Mammary epithelial cell (primary cell): Measurements from ENCODE around the gene RRP1.

Source experiments
- EZH2 ChIP-seq: IDR thresholded peaks from 2 replicates; pipeline ENCODE4 v1.6.1; 2012; ENCODE audit warnings: low read length, inconsistent platforms, borderline replicate concordance
- TF ChIP-seq, protein P1 (sequence below), 2 donors: IDR thresholded peaks in 1 of 2; conservative IDR thresholded peaks in 1 of 2; 2 replicates each; pipeline ENCODE4 v1.5.1; 2011 to 2012; ENCODE audit warnings: inconsistent platforms in 2 of 2, low read length in 2 of 2, mild to moderate bottlenecking in 2 of 2, control low read depth in 1 of 2, low read depth in 1 of 2; ENCODE audit not compliant: insufficient read depth in 1 of 2; ENCODE audit errors: extremely low read depth in 1 of 2

DNA sequence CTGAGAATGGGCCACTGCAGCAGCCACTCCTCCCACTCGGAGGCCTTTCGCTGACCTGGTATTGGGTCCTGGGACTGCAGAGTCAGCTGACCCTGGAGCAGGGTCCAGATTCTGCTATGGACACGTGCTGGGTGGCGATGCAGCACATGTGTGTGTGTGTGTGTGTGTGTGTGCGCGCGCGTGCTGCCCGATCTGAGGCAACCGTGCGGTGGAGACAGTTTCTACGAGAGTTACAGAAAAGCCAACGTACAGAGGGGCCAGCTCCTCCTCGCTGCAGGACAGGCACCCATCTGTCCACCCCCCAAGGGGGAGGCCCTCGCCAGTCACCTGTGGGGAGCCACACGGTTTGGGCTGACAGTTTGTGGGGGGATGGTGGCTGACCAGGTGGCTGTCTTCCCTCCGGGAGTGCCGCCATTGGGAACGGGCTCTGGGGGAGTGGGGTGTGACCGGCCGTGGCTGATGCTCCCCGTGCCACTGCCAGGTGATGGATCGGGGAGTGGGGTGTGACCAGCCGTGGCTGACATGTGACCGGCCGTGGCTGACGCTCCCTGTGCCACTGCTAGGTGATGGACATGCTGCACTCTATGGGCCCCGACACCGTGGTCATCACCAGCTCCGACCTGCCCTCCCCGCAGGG lies 37.3 kb upstream of the RRP1 start:
- TF ChIP-seq, protein P1, sequence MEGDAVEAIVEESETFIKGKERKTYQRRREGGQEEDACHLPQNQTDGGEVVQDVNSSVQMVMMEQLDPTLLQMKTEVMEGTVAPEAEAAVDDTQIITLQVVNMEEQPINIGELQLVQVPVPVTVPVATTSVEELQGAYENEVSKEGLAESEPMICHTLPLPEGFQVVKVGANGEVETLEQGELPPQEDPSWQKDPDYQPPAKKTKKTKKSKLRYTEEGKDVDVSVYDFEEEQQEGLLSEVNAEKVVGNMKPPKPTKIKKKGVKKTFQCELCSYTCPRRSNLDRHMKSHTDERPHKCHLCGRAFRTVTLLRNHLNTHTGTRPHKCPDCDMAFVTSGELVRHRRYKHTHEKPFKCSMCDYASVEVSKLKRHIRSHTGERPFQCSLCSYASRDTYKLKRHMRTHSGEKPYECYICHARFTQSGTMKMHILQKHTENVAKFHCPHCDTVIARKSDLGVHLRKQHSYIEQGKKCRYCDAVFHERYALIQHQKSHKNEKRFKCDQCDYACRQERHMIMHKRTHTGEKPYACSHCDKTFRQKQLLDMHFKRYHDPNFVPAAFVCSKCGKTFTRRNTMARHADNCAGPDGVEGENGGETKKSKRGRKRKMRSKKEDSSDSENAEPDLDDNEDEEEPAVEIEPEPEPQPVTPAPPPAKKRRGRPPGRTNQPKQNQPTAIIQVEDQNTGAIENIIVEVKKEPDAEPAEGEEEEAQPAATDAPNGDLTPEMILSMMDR (conservative IDR thresholded peaks at IDR 0.05 in 1 of 2, IDR thresholded peaks at IDR 0.05 in 1 of 2; ENCODE audit: extremely low read depth in 1 of 2, insufficient read depth in 1 of 2, low read depth in 1 of 2, low read length in 2 of 2): no peak
- no peak for TF ChIP-seq EZH2
